GM23338 (cell line): ENCODE measurements around the gene MAGI1.

Experiments used
- CREB1 ChIP-seq: fragments of 250-450 bp; sonication (Bioruptor Pico); IDR thresholded peaks from 2 replicates; pipeline ENCODE4 v1.5.0; 2020; ENCODE audit warnings: low read depth, mild to moderate bottlenecking, moderate library complexity
- CTCF ChIP-seq, 2 experiments: fragments of 200-600 bp in 1 of 2; sonication (generic) in 1 of 2; conservative IDR thresholded peaks; 2 replicates each; pipeline versions ENCODE4 v1.5.1 to v1.6.1; 2016 to 2017; ENCODE audit warnings: antibody characterized with exemption in 2 of 2, low read depth in 2 of 2, mild to moderate bottlenecking in 2 of 2, moderate library complexity in 1 of 2
- ETS1 ChIP-seq: IDR thresholded peaks from 2 replicates; pipeline ENCODE4 v1.6.1; 2016; ENCODE audit warnings: antibody characterized with exemption
- EZH2 ChIP-seq: fragments of 200-600 bp; sonication (generic); IDR thresholded peaks from one replicate; pipeline ENCODE4 v1.8.0; 2017; ENCODE audit warnings: antibody characterized with exemption, mild to moderate bottlenecking, low read depth; ENCODE audit not compliant: unreplicated experiment
- EZH2phosphoT487 ChIP-seq: fragments of 200-600 bp; sonication (generic); IDR thresholded peaks from one replicate; pipeline ENCODE4 v1.8.1; 2018; ENCODE audit warnings: antibody characterized with exemption; ENCODE audit not compliant: unreplicated experiment
- JUNB ChIP-seq: IDR thresholded peaks from one replicate; pipeline ENCODE4 v1.6.1; 2016; ENCODE audit warnings: antibody characterized with exemption; ENCODE audit not compliant: unreplicated experiment
- NANOG ChIP-seq: IDR thresholded peaks from 2 replicates; pipeline ENCODE4 v1.6.1; 2016; ENCODE audit warnings: antibody characterized with exemption, borderline replicate concordance
- POLR2AphosphoS5 ChIP-seq: IDR thresholded peaks from 2 replicates; pipeline ENCODE4 v1.6.1; 2016; ENCODE audit warnings: antibody characterized with exemption, low read depth
- REST ChIP-seq: IDR thresholded peaks from one replicate; pipeline ENCODE4 v1.6.1; 2018; ENCODE audit warnings: antibody characterized with exemption; ENCODE audit not compliant: unreplicated experiment
- STAT1 ChIP-seq: IDR thresholded peaks from one replicate; pipeline ENCODE4 v1.6.1; 2016; ENCODE audit warnings: antibody characterized with exemption; ENCODE audit not compliant: unreplicated experiment
- ZNF114 ChIP-seq: fragments of 250-450 bp; sonication (Bioruptor Pico); IDR thresholded peaks from 2 replicates; pipeline ENCODE4 v1.5.0; 2020; ENCODE audit warnings: mild to moderate bottlenecking, moderate library complexity
- ZNF331 ChIP-seq: fragments of 250-450 bp; sonication (Bioruptor Pico); IDR thresholded peaks from 2 replicates; pipeline ENCODE4 v1.5.0; 2020; ENCODE audit warnings: low read depth, mild to moderate bottlenecking, moderate library complexity
- ZNF462 ChIP-seq: fragments of 250-450 bp; sonication (Bioruptor Pico); IDR thresholded peaks from 2 replicates; pipeline ENCODE4 v1.5.0; 2020; ENCODE audit warnings: mild to moderate bottlenecking, moderate library complexity

GRCh38 chr3:65368866-65369265 is 669.9 kb downstream of the MAGI1 start:
- TF ChIP-seq EZH2 = no peak
- no peak for TF ChIP-seq CTCF (conservative IDR thresholded peaks at IDR 0.05; ENCODE audit: low read depth in 2 of 2)
- no peak for TF ChIP-seq REST
- no peak for TF ChIP-seq POLR2AphosphoS5
- no peak for TF ChIP-seq EZH2phosphoT487
- TF ChIP-seq ETS1 = no peak
- no peak for TF ChIP-seq ZNF462
- TF ChIP-seq STAT1 = no peak
- TF ChIP-seq JUNB = no peak
- no peak for TF ChIP-seq ZNF331 (CRISPR knock-in tag)
- TF ChIP-seq CREB1 (CRISPR knock-in tag) = no peak
- no peak for TF ChIP-seq ZNF114 (CRISPR knock-in tag)
- TF ChIP-seq NANOG = no peak
